Loucy (cell line): ENCODE results near the gene ZNF679.
"Not testable (repeated sequence)": the region's sequence is repeated elsewhere in the genome, so short reads cannot be mapped to it uniquely, and the experiment has no call there.

ENCODE experiments used
- H2AFZ ChIP-seq: fragments of 200-600 bp; sonication (generic); 2 replicates; pipeline ENCODE4 v1.6.0; 2016; ENCODE audit warnings: antibody characterized with exemption, mild to moderate bottlenecking, low read length, moderate library complexity
- H3F3A ChIP-seq: fragments of 200-600 bp; 2 replicates; pipeline ENCODE4 v1.6.0; 2016; ENCODE audit warnings: antibody characterized with exemption, low read depth, mild to moderate bottlenecking
- H3K27me3 ChIP-seq: fragments of 200-600 bp; sonication (generic); 2 replicates; pipeline ENCODE4 v1.6.1; 2014; ENCODE audit warnings: low read length, mild to moderate bottlenecking; ENCODE audit not compliant: insufficient read depth, poor library complexity, severe bottlenecking
- H3K36me3 ChIP-seq: fragments of 200-600 bp; sonication (generic); 2 replicates; pipeline ENCODE4 v1.6.1; 2016; ENCODE audit warnings: low read length; ENCODE audit not compliant: insufficient read depth
- H3K4me1 ChIP-seq: fragments of 200-600 bp; sonication (generic); 2 replicates; pipeline ENCODE4 v1.5.1; 2014; ENCODE audit warnings: low read length, mild to moderate bottlenecking; ENCODE audit not compliant: insufficient read depth, poor library complexity, severe bottlenecking
- H3K4me2 ChIP-seq: fragments of 200-600 bp; sonication (generic); 2 replicates; pipeline ENCODE4 v1.6.0; 2014; ENCODE audit warnings: antibody characterized with exemption, low read length, low read depth, mild to moderate bottlenecking; ENCODE audit not compliant: poor library complexity, severe bottlenecking
- H3K4me3 ChIP-seq: fragments of 200-600 bp; sonication (generic); 2 replicates; pipeline ENCODE4 v1.5.1; 2014; ENCODE audit warnings: low read length, mild to moderate bottlenecking, mixed read lengths; ENCODE audit not compliant: poor library complexity, severe bottlenecking
- H3K79me2 ChIP-seq: fragments of 200-600 bp; sonication (generic); 2 replicates; pipeline ENCODE4 v1.6.1; 2014; ENCODE audit warnings: low read length; ENCODE audit not compliant: insufficient read depth
- H3K9ac ChIP-seq: fragments of 200-600 bp; sonication (generic); 2 replicates; pipeline ENCODE4 v1.6.0; 2014; ENCODE audit warnings: mild to moderate bottlenecking, low read depth, low read length, moderate library complexity; ENCODE audit not compliant: poor library complexity, severe bottlenecking
- H3K9me2 ChIP-seq: fragments of 200-600 bp; sonication (generic); replicated peaks from 2 replicates; pipeline ENCODE4 v1.6.1; 2016; ENCODE audit warnings: low read depth, low read length, mixed read lengths
- H3K9me3 ChIP-seq: fragments of 200-600 bp; sonication (generic); 2 replicates; pipeline ENCODE4 v1.6.1; 2014; ENCODE audit warnings: mild to moderate bottlenecking, antibody characterized with exemption, low read length, low read depth; ENCODE audit not compliant: insufficient read depth
- H4K20me1 ChIP-seq: fragments of 200-600 bp; sonication (generic); 2 replicates; pipeline ENCODE4 v1.6.0; 2014; ENCODE audit warnings: antibody characterized with exemption, low read length, mild to moderate bottlenecking; ENCODE audit not compliant: insufficient read depth, poor library complexity, severe bottlenecking
- CTCF ChIP-seq: fragments of 200-600 bp; sonication (generic); conservative IDR thresholded peaks from 2 replicates; pipeline ENCODE4 v1.5.1; 2014; ENCODE audit warnings: mild to moderate bottlenecking, antibody characterized with exemption, low read length
- EZH2phosphoT487 ChIP-seq: fragments of 200-600 bp; IDR thresholded peaks from 2 replicates; pipeline ENCODE4 v1.6.1; 2018; ENCODE audit warnings: antibody characterized with exemption, mild to moderate bottlenecking, moderate library complexity, borderline replicate concordance

Gene ZNF679

GRCh38 chr7:64206903-64207302, 21.4 kb upstream of the ZNF679 start, which contains the start of gene ZNF735:
Gene ZNF735 (plus strand): TSS chr7:64207203. CDS start chr7:64207203, 0 bp downstream.
- Histone ChIP-seq H2AFZ (no peak within 1 kb of the TSS), H3K9ac (no peak within 1 kb of the TSS), H3F3A (no peaks in the 10 kb centered on the region), H3K4me3 (no peak within 1 kb of the TSS), H3K36me3 (no peaks in the 10 kb centered on the region), H3K4me1 (no peaks in the 10 kb centered on the region), H4K20me1 (no peaks in the 10 kb centered on the region), H3K27me3 (no peaks in the 10 kb centered on the region), H3K9me3 (0 out of 2 replicates have a peak, but pooled peaks cover 2% of the 10 kb centered on the region), H3K79me2 (no peaks in the 10 kb centered on the region), H3K9me2 (no peaks in the 10 kb centered on the region), H3K4me2 (no peak within 1 kb of the TSS)
- TF ChIP-seq EZH2phosphoT487 (no peak), CTCF (no peak)

DNA sequence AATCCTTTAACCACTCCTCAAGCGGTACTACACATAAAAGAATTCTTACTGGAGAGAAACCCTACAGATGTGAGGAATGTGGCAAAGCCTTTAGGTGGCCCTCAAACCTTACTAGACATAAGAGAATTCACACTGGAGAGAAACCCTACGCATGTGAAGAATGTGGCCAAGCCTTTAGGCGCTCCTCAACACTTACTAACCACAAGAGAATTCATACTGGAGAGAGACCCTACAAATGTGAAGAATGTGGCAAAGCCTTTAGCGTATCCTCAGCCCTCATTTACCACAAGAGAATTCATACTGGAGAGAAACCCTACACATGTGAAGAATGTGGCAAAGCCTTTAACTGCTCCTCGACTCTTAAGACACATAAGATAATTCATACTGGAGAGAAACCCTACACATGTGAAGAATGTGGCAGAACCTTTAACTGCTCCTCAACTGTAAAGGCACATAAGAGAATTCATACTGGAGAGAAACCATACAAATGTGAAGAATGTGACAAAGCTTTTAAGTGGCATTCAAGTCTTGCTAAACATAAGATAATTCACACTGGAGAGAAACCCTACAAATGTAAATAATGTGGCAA, 8.5 kb upstream of the ZNF679 start:
- not testable (repeated sequence) for H3K9ac ChIP-seq, H4K20me1 ChIP-seq, H3K4me3 ChIP-seq, H3K27me3 ChIP-seq, H3K79me2 ChIP-seq, H3K4me1 ChIP-seq, H3K36me3 ChIP-seq, H2AFZ ChIP-seq, H3K9me3 ChIP-seq, H3K4me2 ChIP-seq, H3F3A ChIP-seq, H3K9me2 ChIP-seq

DNA sequence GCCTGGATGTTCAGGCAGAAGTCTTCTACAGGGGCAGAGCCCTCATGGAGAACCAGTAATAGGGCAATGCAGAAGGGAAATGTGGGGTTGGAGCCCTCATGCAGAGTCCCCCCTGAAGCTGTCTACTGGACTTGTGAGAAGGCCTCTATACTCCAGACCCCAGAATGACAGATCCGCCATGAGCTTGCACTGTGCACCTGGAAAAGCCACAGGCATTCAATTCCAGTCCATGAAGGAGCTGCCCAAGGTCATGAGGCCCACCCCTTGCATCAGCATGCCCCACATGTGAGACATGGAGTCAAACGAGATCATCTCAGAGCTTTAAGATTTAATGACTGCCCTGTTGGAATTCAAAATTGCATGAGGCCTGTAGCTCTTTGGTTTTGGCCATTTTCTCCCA, 4.9 kb upstream of the ZNF679 start:
- Histone ChIP-seq H3K9me2 (no peaks in the 10 kb centered on the region), H3F3A (no peaks in the 10 kb centered on the region), H3K4me2 (no peak overlapping the region), H3K36me3 (no peaks in the 10 kb centered on the region), H3K4me1 (no peaks in the 10 kb centered on the region), H3K4me3 (no peak overlapping the region), H3K27me3 (no peaks in the 10 kb centered on the region), H3K79me2 (no peaks in the 10 kb centered on the region), H4K20me1 (no peaks in the 10 kb centered on the region), H2AFZ (no peak overlapping the region), H3K9ac (no peak overlapping the region), H3K9me3 (peaks cover 8% of the 10 kb centered on the region; the same call in 1 of the 2 replicates)
- TF ChIP-seq EZH2phosphoT487 (no peak), CTCF (no peak)

- Histone ChIP-seq H2AFZ (no peak overlapping the region), H3F3A (no peaks in the 10 kb centered on the region), H3K9me2 (no peaks in the 10 kb centered on the region), H3K36me3 (no peaks in the 10 kb centered on the region), H3K4me2 (no peak overlapping the region), H3K9ac (no peak overlapping the region), H3K4me1 (no peaks in the 10 kb centered on the region), H3K27me3 (no peaks in the 10 kb centered on the region), H4K20me1 (no peaks in the 10 kb centered on the region), H3K9me3 (peaks cover 12% of the 10 kb centered on the region; the same call in 1 of the 2 replicates), H3K4me3 (no peak overlapping the region), H3K79me2 (no peaks in the 10 kb centered on the region)
- TF ChIP-seq CTCF: no peak
- TF ChIP-seq EZH2phosphoT487: no peak
Observed at GRCh38 chr7:64266341-64266919, 38.2 kb downstream of the ZNF679 start.
